ENCODE measurements around the gene RNF208.

Gene RNF208

DNA sequence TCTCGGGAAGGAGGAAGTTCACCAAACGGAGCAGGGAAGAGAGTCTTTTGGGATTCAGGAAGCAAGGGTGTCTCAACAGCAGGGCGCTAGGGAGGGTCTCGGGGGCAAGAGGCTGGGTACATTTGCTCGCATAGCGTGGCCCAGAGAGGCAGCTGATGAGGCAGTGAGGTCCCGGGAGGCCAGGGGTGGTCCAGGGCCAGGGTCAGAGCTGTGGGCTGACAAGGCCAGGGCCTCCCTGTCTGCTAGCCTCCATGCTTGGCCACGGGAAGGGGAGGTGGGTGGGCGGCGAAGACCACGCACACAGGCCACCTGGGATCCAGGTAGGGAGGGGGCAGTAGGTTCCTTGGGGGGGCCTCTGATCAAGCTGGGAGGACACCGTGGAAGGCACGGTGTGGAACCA lies 10.5 kb downstream of the RNF208 start:
- no peak for DNase-seq

DNA sequence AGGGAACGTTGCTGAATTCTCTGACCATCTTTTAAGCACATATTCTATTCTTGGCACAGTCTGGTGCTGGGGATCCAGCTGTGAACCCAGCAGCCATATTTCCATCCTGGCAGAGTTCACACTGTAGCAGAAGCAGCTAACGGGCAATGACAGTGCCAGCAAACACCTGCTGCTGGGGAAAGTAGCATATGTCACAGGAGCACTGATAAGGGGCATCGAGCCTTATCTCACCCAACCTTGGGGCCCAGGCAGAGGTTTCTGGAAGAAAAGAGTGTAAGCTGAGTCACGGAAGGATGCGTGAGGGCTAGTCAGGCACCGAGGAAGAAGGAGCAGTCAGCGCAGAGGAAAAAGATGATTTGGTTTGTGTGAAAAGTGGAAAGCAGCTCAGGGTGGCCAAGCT lies 15.4 kb downstream of the RNF208 start:
- DNase-seq: no peak

DNA sequence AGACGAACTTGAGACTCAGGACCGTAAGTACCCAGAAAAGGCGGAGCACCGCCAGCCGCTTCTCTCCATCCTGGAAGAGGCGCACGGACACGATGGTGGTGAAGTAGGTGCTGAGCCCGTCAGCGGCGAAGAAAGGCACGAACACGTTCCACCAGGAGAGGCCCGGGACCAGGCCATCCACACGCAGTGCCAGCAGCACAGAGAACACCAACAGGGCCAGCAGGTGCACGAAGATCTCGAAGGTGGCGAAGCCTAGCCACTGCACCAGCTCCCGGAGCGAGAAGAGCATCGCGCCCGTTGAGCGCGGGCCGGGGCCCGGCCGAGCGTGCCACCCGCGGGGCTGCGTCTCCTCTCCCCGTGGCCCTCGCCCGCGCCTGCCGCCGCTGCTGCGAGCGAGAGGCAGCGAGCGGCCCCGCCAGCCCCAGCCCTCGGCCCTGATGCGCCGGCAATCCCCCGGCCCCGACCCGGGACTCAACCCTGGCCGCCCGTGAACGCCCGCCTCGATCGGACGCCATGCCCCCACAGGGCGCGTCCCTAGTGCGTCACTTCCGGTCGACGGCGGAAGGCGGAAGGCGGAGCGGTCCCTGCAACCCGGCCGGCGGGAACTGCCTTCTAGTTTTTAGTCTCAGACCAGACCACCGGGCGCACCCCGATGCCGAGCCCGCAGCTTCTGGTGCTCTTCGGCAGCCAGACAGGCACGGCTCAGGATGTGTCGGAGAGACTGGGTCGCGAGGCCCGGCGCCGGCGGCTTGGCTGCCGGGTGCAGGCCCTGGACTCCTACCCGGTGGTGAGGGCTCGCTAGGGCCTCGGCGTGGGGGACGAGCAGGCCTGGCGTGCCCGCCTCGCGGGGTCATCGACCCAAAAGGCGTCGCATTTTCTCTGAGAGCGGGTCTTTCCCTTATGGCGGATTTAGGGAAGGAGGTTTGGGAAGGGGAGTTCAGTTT lies 16.6 kb downstream of the RNF208 start, which contains the start of the genes NDOR1 and TMEM203:
Gene NDOR1, plus strand, starts transcription at position 575 of the 944 bp plus-strand sequence. Its CDS starts 78 bp downstream, at position 653.
Gene TMEM203, minus strand, starts transcription at position 523 of the 944 bp plus-strand sequence. Its CDS starts 234 bp downstream, at position 289.
- peak; percentile 79 to 83 for DNase-seq

DNA sequence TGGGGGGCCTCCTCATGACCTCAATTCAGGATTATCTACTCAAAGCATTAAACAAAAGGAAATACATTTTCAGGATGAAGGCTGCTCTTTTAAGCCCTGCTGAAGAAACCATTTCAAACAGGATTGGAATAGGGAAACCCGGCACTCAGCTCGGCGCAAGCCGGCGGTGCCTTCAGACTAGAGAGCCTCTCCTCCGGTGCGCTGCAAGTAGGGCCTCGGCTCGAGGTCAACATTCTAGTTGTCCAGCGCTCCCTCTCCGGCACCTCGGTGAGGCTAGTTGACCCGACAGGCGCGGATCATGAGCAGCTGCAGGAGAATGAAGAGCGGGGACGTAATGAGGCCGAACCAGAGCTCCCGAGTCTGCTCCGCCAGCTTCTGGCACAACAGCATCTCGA lies 17.3 kb downstream of the RNF208 start:
- DNase-seq: no peak

DNA sequence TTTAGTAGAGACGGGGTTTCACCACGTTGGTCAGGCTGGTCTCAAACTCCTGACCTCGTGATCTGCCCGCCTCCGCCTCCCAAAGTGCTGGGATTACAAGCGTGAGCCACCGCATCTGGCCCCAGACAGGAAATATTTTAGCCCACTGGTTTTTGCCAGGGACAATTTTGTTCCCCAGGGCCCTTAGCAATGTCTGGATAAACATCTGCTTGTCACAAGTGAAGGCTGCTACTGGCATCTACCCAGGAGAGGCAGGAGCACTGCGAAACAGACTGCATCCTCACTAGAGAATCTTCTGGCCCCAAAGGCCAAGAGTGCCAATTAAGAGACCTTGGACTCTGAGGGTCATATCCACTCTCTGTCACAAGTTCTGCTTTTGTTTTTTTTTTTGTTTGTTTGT lies 19.1 kb downstream of the RNF208 start:
- DNase-seq: no peak

DNA sequence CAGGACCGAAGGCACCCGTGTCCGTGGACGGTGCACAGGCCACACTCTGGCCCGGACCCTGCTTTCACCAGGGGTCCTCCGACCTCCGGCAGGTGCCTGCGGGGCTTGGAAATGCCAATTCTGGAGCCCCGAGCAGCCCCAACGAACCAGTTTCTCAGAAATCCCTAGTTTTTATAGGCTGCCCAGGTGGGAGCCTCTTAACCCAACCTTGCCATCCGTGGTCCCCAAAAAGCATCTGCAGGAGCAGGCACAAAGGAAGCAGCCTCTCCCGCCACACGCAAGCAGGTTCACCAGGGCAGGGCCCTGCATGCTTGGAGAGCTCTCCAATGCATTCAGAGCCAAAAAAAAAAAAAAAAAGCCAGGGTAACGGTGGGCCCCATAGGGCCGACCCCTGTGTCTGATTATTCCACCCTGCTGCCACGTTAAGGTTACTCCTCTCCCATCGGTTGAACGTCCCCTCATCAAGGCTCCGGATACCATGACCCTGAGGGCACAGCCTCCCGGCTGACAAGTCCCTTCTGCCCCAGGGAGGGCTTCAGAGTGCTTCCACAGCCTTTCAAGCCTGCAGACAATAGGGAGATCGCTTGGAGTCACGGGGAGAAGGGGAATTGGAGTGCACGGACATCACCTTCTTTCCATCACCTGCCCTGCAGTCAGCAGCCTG lies 20.7 kb downstream of the RNF208 start:
- DNase-seq: no peak

DNA sequence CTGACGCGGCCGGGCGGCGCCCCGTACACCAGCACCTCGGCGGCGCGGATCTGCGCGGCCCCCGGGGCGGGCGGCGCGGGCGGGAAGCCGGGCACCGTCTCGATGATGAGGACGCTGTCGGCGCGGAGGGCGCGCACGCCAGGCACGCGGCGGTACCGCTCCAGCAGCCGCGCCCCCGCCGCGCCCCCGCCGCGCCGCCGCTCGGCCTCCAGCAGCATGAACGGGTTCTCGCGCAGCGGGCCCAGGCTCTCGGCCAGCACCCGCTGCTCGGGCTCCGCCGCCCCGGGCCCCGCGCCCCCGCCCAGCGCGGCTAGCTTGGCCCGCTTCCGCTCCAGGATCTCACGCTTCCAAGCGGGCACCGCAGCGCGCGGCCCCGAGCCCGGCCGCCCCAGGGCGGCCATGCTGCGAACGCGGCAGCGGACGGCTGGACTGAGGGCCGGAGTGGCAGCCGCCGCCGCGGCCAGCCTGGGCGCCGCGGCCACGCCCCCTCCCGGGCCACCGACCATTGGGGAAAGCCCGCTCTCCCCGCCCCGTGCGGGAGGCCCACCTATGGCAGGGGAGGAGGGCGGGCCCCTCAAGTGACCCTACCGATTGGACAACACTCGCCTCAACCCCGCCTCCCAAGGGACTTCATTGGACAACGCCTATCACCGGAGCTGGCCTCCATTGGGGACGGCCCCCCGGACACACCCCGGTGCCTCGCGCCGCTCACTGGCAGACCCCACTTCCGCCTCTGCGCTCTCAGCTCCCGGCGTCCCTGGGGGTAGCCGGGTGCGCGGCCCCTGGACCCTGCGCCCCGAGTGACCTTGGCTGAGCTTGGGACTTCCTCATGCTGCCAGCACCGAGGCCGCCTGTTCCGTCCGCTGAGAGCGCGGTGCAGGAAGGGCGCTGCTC lies 21.5 kb downstream of the RNF208 start, which contains the start of gene TPRN:
Gene TPRN, minus strand, starts transcription at position 431 of the 894 bp plus-strand sequence. Its CDS starts 30 bp downstream, at position 401.
- DNase-seq: peak; percentile 97 to 98

DNA sequence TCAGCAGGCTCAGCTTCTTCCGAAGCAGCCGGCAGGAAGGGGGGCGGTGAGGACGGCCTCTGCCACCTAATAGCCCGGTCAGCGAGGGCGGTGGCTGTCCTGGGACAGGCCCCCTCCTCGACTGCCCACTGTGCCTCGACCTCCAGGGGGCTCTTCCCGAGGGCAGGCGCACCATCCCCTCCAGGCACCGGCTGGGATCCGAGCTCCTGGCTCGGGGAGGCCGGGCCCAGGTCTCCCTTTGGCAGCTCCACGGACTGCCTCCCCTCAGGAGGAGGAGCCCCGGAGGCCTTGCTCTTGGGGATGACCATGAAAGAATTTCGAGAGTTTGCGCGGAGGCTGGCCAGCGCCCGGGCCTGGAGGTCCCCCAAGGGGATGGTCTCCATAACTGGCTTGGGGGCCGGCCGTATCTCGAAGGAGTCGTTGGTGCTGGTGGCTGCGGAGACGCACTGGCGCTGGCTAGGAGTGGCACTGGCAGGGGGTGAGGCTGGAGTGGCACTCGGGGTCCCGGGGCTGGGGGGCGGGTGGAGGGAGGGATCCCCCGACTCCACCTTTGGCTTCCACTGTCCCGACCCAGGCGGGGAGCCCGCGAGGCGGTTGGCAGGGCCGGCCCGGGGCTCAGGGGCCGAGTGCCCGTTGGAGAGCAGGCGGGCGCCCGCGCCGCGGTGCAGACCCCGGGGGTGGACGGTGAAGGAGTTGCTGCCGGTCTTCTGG lies 22.5 kb downstream of the RNF208 start:
- no peak for DNase-seq

DNA sequence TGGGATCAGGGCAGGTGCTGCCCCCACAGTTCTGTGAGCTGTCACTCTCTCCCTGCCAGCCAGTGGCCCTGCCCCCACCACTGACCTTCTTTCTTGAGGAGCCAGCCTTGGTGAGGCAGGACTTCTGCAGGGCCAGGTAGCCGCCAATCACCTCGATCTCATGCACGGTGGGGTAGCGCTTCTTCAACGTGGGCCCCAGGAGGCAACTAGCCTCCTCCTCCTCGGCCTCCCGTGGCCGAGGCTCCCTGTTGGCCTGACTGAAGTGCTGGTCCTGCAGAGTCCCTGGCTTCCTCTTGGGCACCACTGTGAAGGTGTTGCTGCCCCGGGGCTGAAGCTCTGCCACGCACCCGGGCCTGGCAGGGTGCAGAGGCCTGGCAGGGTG lies 23.1 kb downstream of the RNF208 start:
- no peak for DNase-seq

DNA sequence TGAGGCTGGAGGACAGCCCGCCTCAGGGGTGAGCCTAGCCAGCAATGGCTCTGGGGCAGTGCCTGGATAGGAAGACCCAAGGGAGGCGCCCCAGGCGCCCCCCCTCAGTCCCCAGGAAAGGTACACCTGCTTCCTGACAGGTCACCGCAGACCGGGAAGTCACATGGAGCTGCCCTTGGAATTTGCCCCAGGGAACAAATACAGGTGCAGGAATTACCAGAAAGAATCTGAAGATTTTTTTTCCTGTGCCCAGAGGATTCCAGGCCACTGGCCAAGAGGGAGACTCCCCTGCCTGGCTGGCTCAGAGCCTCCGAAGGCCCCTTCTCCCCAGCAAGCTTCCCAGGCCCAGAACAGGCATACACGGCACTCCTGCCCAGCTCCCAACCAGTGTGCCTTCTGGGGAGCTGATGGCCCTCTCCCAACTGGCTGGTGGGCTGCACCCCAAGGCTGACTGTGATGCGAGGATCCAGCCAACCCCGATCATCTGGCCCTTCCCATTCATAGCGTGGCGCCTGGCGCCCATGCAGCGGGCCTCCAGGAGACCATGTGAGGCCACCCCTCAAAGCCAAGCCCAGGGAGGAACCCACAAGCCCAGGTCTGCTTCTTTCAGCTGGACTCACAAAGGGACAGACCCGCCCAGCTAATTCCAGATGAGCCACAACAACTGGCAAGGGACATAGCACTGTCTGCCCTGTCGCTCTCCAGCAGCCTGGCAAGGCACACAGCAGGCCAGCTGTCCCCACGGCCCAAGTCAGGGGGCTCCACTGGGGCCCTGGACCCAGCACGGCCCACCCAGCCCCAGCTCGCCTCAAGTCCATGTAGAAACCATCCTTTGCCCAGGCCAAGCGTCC lies 23.8 kb downstream of the RNF208 start:
- DNase-seq: no peak

DNA sequence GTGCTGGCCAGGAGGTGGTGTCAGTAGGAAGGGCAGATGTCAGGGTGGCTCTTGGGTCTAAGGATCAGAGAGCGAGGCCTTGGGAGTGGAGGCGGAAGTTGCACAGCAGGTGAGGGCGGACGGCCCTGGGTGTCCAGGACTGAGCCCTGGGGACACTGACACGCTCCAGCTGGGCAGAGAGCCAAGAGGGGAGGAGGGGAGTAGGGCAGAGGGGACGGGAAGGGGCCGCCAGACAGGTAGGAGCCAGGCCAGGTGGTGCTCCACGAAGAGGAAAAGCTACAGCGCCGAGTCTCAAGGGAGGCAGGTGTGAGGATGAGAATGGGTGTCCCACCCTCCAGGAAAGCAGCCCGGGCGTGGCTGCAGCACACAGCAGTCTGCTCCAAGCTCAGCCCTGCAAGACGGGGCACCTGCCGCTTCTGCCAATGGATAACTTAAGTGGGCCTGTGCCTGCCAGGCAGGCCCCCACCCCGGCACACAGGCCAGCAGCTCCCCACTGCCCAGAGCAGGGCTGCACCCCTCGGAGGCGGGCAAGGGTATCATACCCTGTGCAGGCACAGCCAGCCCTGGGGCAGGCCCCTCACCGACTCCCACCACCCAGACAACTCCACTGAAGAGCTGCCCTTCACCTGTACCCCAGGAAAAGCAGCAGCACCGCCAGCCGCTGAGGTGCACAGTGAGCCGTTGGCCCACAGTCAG lies 26.4 kb downstream of the RNF208 start:
- no peak for DNase-seq

DNA sequence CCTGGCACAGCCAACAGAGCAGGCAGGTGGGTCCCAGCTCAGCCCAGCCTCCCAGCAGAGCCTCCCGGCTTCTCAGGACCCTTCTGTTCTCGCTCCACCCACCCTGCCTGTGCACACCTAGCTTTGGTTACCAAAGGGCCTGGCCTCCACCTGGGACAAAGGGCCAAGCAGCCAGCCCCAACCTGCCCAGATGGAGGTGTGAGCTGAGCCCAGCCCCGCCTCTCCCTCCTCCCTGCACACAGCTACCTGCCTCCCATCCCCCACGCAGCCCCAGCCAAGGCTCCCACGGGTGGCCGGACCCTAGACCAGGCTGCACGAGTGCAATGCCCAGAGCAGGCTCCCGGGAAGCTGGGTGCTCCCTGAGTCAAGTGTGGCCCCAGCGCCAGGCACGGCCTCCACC lies 27.1 kb downstream of the RNF208 start:
- DNase-seq: no peak

DNA sequence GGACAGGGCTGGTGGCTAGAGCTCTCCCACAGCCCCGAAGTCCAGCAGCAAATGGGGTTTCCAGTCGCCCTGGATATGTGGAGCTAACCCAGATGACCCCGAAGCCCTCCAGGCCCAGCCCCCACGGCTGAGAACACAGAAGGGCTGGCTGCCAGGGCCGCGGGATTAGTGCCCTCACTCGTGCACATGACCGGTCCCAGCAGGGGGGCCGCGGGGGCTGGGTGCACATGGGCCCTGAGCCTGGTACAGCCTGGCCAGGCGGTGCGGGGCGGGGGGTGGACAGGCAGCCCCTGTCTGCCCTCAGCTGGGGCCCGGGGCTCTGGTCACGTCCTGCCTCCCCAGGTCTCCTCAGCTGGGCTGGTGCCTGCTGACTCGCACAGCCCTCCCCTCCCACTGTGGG lies 27.7 kb downstream of the RNF208 start:
- DNase-seq: no peak

DNA sequence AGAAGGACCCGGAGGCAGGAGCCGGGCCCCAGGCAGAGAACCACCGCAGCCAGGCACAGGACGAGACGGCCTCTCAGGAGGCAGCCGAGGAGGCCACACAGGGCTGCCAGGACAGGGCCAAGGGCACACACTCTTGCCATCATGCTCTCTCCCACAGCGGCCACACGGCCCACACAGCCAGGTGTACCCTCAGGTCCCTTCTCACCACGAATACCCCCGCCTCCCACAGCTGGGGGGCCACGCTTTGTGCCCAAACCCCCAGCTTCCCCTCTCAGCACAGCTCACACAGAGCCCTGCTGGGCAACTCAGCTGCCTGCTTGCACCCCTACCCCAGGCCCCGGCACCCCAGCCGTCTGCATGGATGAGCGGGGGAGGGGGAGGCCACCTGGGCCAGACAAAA lies 28.3 kb downstream of the RNF208 start:
- no peak for DNase-seq

DNA sequence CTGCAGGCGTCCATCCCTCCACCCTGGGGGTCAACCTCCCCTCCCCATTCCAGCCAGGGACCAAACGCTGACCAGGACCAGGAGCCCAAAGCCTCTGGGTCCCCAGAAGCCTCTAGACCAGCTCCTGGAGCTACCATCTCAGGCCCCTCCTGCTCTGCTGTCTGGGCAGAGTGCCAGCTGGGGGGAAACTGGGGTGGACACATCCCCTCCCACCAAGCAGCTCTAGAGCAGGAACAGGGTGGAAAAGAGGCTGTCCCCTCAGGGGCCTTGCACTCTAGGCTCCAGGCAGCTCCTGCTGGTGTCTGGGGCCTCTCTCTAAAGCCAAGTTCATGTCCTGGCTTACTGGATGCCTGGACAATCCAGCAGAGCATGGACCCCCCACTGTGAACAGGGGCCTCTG lies 29.2 kb downstream of the RNF208 start:
- DNase-seq: no peak

DNA sequence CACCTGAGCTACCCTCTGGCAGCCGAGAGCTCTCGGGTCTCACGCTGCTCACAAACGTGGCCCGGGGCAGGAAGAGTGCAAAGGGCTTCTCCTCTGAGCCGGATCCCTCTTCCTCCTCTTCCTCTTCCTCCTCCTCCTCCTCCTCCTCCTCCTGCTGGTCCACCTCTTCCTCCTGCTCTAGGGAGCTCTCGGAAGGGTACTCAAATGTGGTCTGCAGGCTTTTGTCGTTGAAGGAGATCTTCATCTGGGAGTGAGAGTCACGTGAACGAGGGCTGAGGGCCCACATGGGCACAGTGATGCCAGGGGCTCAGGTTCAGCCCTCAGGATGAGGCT lies 29.6 kb downstream of the RNF208 start:
- DNase-seq: no peak

DNA sequence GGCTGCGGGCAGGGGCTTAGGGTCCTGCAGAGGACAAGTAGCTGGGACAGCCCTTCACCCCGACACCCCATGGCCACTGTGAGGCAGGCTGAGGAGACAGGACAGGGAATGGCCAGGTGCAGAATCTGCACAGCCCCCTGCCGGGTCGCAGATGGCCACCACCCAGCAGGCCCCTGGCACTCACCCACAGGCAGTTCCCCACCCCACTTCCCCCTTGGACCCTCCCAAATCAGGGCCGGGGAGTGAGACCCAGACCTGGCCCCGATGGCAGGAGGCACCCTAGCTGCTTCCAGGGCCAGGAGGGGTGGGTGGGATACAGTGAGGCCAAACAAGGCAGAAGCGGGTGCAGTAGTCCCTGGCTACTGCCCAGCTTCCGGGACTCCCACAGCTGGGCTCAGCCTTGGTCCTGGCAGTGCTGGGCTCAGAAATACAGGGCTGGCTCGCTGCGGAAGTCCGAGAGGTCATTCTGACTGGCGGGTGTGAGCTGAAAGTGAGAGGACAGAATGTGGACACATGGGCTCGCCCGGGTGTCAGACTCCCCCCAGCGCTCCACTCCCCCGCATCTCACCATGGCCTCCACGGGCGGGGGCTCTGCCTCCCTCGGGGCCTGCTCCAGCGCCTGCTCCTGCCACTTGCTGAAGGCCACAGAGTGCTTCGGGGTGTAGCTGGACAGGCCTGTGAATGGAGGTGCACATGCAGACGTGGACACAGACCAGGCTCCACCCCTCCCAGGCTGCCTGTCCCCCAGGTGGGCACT lies 30.2 kb downstream of the RNF208 start:
- DNase-seq: no peak

DNA sequence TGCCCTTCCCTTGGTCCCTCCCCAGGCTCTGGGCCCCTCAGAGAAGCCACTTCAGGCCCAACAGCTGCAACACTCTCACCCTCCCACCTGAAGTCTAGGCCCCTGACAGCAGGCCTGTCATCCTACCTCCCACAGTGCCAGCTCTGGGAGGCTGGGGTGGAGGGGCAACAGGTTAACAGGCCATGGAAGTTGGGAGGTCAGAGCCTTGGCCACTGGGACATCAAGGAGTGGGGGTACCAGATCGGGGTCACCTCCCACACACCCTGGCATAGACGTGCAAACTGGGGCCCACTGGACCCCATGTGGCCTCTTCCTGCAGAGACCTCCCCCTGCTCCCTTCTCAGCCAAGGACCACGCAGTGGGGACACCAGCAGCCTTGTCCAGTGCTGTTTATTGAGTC lies 30.8 kb downstream of the RNF208 start:
- DNase-seq: no peak

DNA sequence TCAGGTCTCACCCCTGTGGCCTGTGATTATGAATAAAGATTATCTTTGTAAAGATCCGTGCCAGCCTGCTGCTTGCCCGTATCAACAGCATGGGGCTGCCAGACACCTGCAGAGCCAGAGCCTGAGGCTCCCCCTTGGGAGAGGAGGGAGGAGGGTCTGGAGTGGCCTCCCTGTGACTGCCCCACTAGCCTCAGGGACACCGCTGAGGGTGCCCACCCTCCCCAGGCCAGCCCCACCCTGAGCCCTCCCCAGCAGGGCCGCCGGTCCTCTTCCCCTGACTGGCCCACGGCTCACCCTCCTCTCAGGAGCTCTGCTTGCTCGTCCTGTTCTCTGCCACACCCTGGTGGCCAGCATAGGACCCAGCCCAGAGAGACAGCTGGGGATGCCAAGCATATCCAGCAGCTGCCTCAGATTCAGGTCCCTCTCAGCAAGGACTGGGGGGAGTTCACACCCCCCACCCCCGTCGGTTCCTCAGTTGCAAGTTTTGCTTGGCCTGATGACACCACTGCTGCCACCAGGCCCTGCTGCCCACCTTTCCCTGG lies 31.7 kb downstream of the RNF208 start:
- no peak for DNase-seq
